NCI-H524 (cell line): ENCODE data around the gene BMPR2.
"Not testable (repeated sequence)": the region's sequence is repeated elsewhere in the genome, so short reads cannot be mapped to it uniquely, and the experiment has no call there.

ENCODE experiments used
- DNase-seq, 2 experiments: peaks; one replicate each; lab custom pipeline; 2025; lab: John Stamatoyannopoulos, UW

Gene BMPR2

DNA sequence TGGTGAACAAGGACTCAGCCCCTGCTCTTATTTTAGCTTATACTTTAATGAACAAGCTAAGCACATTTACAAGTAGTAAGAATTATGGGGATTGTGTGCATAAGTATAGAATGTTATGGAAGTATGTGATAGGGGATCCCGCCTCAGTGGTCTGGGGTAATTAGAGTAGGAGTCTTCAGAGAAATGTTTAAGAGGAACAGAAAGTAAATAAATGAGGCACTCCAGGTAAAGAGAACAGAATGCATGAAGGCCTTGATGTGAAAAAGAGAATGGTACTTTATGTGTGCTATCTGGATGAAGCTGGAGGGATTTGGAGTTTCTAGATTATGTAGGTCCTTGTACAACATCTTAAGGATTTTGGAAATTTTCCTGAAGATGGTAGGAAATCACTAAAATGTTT is 76.6 kb downstream of the BMPR2 start:
- no peak for DNase-seq

DNA sequence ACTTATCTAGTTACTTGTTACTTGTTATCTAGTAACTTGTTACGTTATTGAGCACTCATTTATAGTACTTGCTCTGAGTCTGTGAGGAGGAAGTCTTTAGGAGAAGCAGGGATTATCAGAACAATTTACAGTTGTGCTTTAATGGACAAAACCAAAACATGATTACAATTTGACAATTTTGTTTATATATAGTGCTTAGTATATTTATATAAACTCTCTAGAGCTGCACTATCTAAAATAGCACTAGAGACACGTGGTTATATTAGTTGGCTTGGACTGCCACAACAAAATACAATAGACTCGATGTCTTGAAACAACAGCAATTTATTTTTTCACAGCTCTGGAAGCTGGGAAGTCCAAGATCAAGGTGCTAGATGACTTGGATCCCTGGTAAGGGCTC is 78.4 kb downstream of the BMPR2 start:
- no peak for DNase-seq

DNA sequence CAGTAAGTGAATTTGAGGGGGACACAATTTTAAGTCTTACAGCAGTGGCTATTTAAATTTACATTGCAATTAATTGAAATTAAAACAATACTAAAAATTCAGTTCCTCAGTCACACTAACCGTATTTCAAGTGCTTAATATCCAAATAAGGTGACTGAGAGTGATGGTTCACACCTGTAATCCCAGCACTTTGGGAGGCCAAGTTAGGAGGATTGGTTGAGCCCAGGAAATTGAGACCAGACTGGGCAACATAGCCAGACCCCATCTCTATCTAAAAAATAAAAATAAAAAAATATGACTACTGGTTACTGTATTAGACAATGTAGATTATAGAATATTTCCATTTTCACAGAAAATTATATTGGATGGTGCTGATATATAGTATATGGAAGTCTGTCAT is 79.0 kb downstream of the BMPR2 start:
- DNase-seq, result no peak

DNA sequence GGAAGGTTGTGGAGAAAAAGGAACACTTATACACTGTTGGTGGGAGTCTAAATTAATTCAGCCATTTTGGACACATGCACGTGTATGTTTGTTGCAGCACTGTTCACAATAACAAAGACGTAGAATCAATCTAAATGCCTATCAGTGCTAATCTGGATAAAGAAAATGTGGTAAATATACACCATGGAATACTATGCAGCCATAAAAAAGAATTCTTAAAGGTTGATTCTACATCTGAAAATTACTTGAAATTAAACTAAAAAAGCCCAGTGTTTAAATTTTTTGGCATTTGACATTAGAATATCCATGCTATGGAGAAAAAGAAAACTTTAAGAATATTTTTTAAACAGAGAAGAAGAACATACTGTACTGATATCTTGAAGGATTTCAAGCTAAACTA is 84.0 kb downstream of the BMPR2 start:
- no peak for DNase-seq

DNA sequence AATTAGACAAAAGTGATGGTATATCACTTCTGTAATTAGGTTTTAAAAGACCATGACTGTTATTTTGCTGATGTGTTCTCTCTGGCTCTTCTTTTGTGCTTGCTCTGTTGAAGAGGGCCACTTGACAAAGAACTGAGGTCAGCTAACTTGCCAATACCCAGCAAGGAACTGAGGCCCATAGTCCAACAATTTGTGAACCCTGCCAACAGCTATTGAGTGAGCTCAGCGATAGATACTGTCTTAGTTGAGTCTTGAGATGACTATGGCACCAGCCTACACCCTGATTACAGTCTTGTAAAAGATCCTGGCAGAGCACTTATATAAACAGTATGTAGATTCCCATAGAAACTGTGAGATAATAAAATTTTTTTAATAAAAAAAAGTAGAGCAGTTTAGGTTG is 103.0 kb downstream of the BMPR2 start:
- DNase-seq, result no peak

DNA sequence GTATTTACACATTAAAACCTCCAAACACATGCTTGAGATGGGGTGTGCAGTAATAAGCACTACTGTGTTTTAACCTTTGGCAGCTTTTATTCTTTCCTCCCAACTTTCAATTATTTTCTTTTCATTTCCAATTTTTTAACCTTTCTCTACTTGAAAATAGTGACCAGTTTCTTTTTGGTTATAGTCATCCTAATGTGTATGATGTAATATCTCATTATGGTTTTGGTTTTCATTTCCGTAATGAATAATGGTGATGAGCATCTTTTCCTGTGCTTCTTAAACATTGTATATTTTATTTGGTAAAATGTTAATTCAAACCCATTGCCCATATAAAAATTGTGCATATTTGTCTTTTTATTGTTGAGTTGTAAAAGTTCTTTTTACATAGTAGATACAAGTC is 103.5 kb downstream of the BMPR2 start:
- no peak for DNase-seq

DNA sequence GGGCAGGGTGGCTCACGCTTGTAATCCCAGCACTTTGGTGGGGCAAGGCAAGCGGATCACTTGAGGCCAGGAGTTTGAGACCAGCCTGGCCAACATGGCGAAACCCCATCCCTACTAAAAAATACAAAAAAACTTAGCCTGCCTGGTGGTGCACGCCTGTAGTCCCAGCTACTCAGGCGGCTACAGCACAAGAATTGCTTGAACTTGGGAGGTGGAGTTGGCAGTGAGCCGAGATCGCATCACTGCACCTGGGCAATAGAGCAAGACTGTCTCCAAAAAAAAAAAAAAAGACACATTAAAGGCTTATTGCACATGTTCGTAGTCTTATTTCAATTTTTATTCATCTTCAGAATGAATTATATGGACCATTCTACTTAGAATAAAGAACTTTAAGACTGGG is 110.2 kb downstream of the BMPR2 start:
- no peak for DNase-seq

DNA sequence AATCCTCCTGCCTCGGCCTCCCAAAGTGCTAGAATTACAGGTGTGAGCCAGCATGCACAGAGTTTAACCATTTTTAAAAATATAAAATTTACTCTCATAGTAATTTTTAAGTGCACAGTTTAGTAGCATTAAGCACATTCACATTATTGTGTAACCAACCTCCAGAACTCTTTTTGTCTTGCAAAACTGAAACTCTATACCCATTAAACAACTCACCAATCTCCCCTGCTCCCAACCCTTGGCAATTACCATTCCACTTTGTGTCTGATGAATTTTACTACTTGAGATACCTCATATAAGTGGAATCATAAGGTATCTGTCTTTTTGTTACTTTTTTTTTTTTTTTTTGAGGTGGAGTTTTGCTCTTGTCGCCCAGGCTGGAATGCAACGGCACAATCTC is 112.5 kb downstream of the BMPR2 start:
- DNase-seq, result no peak

DNA sequence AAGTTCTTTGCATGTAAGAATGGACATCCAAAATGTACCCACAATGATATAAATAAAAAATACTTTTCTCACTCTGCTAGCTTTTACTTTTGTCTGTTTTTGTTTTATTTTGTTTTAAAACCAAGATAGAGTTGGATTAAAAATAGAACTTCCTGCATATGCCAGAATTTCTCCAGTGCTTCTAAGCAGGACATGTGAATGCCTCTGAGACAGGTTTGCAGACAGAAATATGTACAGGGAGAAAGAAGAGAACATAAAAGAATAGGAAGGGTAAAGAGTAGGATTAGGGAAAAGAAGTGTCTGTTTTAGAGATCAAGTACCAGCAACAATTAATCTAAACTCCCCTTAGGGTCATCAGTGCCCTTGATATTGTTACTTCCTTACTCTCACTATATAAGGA is 114.4 kb downstream of the BMPR2 start:
- DNase-seq, result no peak

DNA sequence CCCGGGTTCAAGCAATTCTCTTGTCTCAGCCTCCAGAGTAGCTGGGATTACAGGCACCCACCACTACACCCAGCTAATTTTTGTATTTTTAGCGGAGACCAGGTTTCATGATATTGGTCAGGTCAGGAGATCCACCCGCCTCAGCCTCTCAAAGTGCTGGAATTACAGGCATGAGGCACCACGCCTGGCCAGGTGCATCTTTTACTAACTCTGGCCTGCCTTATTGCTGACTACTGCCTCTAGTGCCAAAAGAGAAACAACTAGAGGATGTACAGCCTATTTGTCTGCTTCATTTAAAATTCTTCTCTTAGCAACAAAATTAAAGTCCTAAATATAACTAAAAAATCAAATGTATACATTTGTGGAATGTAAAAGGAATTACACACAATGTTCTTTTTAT is 115.4 kb downstream of the BMPR2 start:
- DNase-seq, result no peak

DNA sequence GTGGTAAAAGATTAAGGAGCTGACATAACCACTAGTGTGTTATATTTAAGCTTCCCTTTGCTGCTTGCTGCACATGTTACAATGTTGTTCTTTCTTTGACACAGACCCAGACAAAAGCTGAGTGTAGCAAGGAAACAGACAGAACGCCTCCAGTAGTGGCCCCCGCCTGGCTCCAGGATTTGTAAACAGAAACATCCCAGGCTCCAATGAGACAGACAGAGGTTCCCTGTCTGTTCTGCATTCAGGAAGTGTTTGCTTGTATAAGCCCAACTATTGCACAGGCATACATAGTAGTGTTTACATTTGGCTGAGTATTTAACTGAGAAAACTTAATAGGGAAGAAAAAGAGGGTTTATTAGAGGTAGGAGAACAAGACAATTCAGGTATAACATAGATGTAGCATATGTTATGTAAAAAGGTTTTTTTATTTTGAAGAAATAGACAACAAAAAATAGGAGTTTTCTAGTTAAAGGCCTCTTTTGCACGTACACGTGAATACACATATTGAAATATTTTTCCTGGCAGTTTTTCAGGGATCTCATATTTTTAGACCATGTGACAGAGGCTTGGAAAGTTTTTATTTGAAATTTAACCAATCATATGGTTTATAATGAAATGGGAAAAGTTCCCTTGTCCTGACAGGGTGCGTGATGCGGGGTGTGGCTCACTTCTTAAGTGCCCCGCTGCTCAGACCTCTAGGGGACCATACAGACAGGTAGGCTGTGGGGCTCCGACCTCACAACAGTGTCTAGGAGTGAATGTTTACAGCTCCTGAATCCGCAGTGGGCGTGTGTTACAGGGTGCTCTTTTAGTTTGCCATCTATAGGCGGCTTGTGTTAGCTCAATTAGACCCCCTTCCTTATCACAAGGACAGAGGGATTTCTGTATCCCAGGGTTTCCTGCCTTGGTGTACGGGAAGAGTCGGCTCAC is 118.4 kb downstream of the BMPR2 start:
- DNase-seq, result no peak

DNA sequence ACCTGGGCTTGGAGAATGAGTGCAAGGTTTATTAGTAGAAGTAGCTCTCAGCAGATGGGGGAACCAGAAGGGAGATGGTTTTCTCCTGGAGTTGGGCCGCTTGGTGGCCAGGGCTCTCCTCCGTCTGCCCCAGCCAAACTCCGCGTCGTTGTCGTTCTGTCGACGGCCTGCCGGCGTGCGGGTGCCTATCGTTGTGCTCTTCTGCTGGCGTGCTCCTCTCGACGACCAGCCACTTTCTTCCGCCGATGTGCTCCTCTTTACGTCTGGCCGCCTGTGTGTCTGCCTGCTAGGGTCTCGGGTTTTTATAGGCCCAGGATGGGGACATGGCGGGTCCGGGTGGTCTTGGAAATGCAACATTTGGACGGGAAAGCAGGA is 119.1 kb downstream of the BMPR2 start:
- no peak for DNase-seq

DNA sequence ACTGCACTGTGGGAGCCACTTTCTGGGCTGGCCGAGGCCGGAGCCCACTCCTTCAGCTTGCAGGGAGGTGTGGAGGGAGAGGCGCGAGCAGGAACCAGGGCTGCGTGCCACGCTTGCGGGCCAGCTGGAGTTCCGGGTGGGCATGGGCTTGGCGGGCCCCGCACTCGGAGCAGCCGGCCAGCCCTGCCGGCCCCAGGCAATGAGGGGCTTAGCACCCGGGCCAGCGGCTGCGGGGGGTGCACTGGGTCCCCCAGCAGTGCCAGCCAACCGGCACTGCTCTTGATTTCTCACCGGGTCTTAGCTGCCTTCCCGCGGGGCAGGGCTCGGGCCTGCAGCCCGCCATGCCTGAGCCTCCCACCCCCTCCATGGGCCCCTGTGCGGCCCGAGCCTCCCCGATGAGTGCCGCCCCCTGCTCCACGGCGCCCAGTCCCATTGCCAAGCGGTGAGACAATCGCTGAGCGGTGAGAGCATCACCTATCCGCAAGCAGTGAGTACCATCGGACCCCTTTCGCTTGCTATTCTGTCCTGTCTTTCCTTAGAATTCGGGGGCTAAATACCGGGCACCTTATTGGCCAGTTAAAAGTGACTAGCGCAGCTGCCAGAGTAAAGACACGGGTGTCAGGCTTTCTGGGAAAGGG is 120.8 kb downstream of the BMPR2 start:
- DNase-seq, result not testable (repeated sequence)

DNA sequence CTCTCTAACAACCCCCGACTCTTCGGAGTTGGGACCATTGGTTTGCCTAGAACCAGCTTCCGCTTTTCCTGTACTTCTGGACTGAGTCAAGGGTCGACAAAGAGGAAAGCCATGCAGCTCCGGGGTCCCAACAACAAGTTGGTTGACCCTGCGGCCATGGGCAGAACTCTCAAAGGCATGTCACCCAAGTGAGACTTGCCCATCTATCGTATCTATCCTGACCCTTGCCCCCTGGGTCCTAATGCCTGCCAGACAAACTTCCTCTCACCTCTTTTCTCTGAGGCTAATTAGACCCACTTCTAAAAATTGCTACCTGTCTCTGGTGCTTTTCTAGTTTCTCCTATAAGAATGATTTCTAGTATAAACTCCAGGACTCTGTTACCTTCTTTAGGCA is 121.3 kb downstream of the BMPR2 start:
- DNase-seq, result not testable (repeated sequence)

DNA sequence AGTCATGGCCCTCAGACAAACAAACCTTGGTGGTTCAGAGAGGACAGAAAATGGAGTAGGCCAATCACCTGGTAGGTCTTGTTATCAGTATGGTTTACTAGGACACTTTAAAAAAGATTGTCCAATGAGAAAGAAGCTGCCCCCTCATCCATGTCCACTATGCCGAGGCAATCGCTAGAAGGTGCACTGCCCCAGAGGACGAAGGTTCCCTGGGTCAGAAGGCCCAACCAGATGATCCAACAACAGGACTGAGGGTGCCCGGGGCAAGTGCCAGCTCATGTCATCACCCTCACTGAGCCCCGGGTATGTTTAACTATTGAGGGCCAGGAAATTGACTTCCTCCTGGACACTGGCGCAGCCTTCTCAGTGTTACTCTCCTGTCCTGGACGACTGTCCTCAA is 123.7 kb downstream of the BMPR2 start:
- not testable (repeated sequence) for DNase-seq

DNA sequence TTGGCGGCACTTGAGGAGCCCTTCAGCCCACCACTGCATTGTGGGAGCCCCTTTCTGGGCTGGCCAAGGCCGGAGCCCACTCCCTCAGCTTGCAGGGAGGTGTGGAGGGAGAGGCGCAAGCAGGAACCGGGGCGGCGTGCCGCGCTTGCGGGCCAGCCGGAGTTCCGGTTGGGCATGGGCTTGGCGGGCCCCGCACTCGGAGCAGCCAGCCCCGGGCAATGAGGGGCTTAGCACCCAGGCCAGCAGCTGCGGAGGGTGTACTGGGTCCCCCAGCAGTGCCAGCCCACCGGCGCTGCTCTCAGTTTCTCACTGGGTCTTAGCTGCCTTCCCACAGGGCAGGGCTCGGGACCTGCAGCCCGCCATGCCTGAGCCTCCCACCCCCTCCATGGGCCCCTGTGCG is 127.1 kb downstream of the BMPR2 start:
- DNase-seq, result not testable (repeated sequence)

DNA sequence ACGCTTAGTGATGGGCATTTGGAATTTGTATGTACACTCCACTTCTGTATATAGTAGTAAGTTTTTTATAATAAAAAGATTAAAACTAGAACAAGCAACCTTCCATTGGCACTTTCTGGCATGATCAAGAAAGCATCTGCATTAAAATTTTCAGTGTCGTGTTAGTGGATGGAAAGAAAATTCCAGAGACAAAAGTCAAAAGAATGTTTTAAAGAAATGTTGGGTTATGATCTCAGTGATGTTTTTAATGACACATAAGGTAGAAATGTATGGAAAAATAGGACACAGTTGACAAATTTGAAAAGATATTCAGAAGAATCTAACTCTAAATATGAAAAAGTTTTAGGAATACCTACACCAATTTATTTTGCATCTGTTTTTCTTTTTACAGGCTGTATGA is 132.6 kb downstream of the BMPR2 start:
- DNase-seq, result no peak

DNA sequence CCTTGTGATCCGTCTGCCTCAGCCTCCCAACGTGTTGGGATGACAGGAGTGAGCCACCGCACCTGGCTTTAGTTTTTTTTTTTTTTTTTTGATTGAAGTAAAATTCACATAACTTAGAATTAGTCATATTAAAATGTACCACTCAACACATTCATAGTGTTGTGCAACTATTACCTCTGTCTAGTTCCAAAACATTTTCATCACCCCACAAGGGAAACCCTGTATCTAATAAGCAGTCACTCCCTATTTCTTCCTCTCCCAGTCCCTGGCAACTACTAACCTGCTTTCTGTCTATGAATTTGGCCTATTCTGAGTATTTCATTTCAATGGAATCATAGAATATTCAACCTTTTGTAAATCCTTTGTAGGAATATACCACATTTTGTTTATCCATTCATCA is 134.8 kb downstream of the BMPR2 start:
- DNase-seq, result no peak

DNA sequence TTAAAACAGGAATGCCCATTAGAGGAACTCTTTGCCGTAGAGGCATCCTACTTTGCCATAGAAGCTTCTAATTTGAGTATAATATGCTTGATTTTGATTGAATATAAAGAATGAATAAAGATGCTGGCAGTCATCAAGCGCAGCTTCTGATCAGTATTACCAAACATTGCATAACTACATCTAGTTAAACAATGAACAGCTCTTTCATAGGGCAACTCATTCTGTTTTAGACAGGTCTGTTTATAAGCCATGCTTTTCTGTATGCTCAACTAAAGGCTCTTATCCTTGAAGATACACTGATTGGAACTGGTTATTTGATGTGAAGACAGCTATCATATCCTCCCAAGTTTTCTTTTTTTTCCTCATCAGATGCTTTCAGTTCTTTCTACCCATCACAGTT is 136.0 kb downstream of the BMPR2 start:
- DNase-seq, result no peak

DNA sequence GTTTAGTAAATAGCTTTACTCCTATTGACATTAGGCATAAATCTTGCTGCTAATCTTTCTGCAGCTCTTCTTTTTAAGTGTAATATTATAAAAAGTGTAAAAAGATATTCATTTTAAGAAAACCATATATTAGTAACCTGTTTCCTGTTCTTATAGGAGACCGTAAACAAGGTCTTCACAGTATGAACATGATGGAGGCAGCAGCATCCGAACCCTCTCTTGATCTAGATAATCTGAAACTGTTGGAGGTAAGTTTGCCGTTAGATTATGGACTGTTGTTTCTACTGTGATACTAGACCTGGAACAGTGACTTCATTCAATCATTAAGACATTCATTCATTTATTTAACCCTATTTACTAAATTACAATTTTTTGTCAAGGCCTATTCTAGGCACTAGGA is 138.6 kb downstream of the BMPR2 start:
- DNase-seq, result no peak

DNA sequence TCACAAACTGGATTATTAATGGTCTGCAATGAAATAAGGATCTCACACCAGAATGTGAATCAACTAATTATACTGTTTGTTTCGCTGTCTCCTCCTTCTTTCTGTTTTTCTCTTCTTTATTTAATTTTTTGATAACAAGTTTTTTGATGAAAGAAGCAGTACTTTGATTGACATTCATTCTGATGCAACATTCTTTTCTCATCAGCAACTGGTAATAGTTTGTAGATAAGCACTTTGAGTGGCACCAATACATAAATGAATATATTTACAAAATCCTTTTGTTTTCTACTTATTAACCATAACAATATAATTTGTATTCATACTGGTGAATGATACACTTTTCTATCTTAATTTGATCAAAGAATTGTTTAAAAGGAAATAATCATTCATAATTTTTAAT is 143.3 kb downstream of the BMPR2 start:
- DNase-seq, result no peak

DNA sequence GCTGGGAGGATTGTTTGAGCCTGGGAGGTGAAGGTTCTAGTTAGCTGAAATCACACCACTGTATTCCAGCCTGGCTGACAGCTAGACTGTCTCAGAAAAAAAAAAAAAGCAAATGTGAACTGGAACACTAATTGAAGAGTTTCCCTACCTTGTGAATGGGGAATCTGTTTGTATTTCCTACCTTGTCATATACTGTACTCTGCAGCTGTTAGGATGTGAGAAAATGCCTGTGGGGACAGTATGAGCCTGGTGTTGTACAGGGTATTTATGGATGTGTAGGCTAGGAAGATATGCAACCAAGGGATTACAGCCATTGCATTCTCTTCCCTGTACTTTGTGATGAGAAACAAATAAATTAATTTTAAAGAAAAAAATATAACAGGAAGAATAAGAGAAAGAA is 145.3 kb downstream of the BMPR2 start:
- no peak for DNase-seq

DNA sequence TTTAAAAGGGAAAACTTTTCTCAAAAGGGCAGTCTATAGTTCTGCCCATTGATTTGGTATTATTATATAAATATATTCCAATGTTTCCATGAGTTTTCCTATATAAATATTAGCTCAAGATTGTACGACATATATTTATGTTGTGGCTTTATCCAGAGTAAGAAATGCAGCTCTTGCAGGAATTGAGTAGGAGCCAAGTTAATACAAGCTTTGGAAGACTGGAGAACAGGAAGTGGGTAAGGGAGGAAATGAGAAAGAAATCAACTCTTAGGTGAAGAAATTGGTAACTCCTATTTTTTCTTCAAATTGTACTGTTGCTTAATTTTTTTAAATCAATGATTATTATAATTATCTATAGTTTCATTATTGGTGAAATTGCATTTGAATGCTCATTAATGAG is 153.3 kb downstream of the BMPR2 start:
- DNase-seq, result no peak

DNA sequence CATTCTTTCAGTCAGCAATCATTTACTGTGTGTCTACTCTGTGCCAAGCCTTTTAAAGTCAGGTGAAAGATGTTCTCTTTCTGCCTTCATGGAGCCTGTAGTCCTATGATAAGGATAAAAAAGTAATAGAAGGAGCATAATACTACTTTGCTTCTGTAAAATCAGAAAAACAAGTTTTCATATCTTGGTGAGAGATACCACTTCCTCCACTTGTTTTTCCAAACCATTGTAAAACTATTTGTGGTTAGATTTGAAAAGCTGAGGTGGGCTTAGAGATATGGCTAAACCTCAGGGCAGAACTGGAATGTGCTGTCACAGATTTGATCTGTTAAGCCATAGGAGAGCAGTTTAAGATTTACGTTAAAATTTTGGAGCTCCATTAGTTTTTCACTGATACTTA is 153.9 kb downstream of the BMPR2 start:
- DNase-seq, result no peak
